ENCODE results near the gene GYG2.
"Not testable (repeated sequence)": the region's sequence is repeated elsewhere in the genome, so short reads cannot be mapped to it uniquely, and the experiment has no call there.

GYG2 gene

DNA sequence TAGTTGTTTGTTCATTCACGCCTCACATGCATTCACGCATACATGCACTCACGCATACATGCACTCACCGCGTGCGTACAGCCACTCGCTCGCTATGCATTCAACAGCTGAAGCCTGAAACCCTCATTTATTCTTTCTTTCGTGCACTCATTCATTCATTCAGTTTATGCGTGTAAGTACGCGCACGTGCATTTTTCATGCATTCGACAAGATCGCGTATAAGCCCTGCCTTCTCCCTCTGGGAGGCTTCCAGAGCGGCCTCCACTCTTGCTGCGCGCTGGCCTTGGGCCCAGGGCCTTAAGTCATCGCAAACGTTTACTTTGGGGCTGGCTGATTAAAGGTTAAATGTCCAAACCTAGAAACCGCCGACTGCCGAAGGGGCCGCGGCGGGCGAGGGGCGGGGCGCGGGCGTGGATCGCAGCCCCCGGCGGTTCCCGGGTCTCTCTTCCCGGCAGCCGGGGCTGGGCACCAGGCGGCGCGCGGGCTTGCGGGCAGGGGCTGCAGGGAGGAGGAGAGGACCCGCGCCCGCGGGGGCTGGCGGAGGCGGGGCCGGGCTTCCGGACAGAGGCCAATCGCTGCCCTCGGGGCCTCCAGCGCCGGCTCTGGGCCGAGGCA is at the start of gene GYG2:
TSS of gene GYG2 (plus strand) at position 587 of the 615 bp plus-strand sequence. CDS start 1,259 bp downstream, outside the sequence.
- DNase-seq = no peak

DNA sequence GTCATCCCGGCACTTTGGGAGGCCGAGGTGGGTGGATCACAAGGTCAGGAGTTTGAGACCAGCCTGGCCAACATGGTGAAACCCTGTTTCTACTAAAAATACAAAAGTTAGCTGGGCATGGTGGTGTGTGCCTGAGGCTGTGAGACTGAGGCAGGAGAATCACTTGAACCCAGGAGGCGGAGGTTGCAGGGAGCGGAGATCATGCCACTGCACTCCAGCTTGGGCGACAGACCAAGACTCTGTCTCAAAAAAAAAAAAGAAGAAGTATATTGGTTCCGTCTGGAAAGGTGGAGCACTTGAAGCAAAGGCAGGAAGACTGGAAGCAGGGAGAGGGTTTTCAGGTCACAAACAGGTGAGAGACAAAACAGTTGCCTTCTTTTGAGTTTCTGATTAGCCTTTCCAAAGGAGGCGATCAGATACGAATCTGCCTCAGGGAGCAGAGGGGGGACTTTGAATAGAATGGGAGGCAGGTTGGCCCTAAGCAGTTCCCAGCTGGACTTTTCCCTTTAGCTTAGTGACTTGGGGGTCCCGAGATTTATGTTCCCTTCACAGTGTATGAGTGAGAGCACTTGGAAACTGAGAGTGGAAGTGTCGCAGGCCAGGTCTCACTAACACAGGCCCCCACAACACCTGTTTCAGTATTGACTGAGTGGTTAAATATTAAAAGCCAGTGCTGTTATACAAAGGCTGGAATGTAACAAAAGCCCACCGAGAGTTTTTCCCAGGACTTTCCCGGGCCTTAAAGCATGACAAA is 48.1 kb upstream of the GYG2 start:
- DNase-seq = not testable (repeated sequence)

DNA sequence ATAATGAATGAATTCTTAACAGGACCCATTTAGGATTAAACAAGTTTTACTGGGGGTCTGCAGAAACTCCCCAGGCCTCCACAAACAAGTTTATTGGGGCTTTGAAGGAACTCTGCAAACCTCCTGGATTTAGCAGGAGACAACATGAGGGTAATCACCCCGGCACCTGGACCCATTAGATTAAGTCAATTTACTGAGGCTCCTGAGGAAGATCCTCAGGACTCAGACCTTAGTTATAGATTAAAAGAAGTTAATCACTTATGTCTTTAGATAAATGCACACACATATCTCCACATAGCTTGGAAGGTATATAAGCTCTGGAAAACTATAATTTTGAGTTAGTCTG is 47.5 kb upstream of the GYG2 start:
- DNase-seq = no peak

DNA sequence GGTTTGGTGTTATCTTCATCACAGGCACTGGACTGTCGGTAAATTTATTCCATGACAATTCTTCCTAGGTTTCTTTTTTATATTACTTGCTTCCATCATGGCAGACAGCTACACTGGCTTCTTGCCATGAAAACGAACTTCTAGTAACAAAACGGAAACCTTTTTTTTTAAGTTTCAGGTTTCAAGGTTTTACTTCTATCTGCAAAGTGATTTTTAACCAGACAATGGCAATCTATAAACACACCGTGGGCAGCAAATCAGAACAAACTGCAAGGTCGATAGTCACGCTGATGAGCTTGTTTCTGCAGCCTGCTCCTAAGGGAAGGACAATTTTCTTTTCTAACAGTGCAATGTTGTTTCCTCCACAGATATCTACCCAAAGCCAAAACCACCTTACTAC is 47.0 kb upstream of the GYG2 start:
- DNase-seq = no peak

DNA sequence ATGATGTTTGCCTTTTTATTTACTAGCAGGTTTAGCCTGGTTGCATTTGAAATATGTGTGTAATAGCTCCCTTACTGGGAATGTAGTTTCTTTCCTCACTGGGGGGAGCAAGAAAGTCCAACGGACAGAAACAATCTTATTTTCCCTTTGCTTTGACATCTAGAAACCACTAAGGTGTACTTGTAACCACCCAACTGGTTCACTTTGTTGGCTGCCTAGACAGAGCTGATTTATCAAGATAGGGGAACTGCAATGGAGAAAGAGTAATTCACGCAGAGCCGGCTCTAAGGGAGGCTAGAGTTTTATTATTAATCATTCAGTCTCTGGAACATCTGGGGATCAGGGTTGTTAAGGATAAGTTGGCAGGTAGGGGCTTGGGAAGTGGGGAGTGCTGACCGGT is 46.6 kb upstream of the GYG2 start:
- no peak for DNase-seq

DNA sequence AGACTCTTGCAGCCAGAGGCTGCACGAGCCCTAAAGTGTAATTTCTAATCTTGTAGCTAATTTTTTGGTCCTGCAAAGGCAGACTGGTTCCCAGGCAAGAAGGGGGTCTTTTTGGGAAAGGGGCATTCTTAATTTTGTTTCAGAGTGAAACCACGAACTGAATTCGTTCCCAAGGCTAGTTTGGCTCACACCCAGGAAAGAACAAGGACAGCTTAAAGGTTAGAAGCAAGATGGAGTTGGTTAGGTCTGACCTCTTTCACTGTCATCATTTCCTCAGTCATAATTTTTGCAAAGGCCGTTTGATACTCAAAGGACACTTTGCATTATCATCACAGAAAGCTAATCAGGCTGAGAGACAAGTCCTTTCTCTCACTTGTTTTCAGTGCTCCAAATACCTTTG is 46.0 kb upstream of the GYG2 start:
- DNase-seq = no peak

DNA sequence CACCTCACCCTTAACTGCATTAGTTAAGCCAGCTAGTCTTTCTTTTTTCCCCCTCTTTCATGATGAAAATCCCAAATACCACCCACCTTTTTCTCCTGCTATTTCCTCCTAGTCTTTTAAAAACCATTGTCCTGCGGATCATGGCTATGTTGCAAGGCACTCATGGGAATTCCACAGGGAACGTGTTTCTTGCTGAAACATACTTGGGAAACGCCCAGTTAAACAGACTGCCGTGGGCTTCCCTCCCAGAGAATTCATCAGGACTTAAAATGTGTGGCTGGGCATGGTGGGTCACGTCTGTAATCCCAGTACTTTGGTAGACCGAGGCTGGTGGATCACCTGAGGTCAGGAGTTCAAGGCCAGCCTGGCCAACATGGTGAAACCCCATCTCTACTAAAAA is 44.7 kb upstream of the GYG2 start:
- DNase-seq = no peak

DNA sequence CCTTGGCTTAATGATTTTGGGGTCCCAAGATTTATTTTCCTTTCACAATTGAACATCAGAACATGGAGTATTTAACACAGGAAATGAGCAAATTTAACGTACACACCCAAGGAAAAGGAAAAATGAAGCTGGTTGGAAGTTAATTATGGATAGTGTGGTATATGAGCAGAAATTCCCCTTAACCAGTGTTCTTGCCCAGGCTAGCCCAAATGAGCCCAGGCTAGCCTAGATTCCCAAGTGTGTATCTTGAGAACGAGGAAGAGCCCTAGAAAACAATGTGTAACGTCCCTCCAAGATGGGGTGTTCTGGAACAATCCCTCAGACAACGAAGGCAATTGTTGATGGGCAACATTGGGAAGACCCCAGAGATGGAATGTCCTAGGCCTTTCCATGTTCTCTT is 43.2 kb upstream of the GYG2 start:
- DNase-seq = no peak

DNA sequence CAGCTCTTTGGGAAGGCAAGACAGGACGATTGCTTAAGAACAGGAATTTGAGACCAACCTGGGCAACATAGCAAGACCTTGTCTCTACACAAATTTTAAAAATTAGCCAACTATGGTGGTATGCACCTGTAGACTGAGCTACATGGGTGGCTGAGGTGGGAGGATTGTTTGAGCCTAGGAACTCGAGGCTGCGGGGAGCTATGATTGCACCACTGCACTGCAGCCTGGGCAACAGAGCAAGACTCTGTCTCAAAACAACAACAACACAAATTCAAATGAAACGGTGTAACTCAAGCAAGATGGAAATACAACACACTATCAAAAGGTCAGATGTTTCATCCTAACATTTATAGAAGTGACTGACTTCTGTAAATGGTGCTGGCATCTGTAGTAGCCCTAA is 39.8 kb upstream of the GYG2 start:
- no peak for DNase-seq

DNA sequence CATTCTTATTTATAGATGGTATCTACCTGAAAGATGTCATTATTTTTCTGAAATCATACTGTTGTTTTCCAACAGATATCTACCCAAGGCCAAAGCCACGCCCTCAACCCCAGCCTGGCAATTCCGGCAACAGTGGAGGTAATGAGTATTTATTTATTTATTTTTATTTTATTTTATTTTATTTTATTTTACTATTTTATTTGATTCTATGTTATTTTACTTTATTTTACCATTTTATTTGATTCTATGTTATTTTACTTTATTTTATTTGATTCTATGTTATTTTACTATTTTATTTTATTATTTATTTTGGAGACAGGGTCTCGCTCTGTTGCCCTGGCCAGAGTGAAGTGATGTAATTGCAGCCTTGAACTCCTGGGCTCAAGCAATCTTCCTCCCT is 39.2 kb upstream of the GYG2 start:
- DNase-seq = no peak

DNA sequence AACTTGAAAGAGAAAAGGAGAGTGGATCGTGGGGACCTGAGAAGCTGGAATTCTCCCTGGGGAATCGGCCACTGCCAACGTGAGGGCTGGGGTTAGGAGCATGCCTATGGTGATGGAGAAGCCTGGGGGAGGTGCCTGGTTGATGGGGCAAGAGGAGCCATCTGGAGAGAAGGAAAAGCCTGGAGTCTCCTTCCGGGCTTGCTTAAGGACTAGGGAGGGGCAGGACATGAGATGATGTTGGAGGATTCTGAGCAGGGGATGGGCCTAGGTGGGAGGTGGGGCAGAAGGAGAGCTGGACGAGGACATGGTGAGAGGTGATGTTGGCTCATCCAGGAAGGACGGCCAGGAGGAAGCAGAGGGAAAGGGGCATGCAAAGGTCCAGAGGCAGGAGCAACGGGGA is 35.0 kb upstream of the GYG2 start:
- DNase-seq = no peak

DNA sequence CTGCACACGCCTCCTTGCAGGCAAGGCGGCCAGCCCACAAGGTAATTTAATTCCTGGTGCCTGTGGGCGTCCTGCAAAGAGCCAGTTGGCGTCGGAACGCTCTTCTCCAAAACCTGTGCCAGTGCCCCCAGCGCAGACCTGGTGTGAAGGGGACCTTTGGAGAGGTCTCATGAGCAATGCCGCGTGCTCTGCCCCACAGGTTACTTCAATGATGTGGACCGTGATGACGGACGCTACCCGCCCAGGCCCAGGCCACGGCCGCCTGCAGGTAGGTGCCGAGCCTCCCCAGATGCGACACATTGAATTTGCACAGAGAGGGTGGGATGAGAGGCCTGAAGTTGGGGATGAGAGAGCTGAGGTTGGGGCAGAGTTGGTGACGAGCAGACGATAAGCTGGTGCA is 34.4 kb upstream of the GYG2 start:
- no peak for DNase-seq

DNA sequence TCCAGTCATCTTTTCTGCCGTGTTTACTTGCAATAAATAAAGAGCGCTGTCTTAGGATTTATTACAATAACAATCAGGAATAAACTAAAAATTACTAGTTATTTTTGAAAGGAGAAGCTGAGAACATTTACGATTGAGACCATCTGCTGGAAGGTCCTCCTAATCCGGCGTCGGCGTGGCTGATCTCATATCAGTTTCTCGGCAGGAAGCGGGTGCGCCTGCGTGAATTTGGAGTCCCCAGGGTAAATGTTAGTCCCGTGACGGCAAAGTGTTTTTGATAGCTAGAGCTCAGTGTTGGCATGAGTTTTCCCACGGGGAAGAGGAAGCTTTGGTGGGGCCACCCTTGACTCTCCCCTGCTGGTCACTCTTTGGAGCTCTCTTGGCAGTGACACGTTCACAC is 31.9 kb upstream of the GYG2 start:
- DNase-seq = not testable (repeated sequence)

DNA sequence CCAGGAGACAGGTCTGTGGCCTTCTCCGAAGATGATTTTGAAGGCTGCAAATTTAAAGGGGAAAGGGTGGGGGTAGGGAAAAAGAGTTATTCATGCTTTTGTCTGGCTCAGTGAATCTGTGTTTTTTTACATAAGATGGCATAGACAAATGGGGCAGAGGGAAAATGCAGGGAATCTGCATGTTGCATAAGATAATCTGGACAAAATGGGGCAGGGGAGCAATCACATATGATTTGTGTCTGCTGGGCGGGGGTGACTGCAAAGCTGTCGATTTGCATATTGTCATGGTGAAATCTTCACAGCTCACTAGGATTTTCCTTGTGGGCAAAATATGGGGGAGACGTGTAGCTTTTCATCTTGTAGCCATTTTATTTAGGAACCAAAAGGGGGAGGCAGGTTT is 29.4 kb upstream of the GYG2 start:
- DNase-seq = no peak

DNA sequence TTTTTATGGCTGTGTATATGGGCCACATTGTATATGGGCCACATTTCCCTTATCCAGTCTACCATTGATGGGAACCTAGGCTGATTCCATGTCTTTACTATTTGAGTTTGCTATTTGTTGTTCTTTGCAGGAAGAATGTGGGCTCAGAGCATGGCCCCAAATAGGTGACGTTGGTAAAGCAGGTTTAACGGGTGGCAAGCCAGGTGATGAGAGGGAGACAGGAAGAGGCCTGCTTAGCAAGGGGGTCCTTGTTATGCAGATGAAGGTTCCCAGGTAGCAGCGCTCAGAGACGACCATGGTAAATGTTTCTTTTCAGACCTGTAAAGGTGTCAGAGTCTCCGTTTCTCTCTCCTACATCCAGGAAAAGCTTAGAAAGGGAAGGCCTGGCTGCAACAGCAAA is 28.8 kb upstream of the GYG2 start:
- DNase-seq = not testable (repeated sequence)

DNA sequence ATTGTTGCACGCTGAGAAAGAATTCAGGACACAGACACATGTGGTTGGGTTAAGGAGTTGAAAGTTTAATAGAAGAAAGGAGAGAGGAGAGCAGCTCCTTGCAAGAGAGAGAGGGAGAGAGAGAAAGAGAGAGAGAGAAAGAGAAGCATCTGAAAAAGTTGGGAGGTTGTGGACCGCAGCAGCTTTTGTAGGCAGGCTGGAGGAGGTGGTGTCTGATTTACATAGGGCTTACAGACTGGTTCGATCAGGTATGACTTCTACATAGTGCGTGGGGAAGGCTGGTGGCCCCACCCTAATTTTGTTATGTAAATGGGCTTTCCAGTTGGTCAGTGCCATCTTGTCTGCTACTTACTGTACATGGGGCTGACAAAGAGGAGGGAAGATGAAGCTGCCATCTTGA is 27.5 kb upstream of the GYG2 start:
- DNase-seq = no peak

DNA sequence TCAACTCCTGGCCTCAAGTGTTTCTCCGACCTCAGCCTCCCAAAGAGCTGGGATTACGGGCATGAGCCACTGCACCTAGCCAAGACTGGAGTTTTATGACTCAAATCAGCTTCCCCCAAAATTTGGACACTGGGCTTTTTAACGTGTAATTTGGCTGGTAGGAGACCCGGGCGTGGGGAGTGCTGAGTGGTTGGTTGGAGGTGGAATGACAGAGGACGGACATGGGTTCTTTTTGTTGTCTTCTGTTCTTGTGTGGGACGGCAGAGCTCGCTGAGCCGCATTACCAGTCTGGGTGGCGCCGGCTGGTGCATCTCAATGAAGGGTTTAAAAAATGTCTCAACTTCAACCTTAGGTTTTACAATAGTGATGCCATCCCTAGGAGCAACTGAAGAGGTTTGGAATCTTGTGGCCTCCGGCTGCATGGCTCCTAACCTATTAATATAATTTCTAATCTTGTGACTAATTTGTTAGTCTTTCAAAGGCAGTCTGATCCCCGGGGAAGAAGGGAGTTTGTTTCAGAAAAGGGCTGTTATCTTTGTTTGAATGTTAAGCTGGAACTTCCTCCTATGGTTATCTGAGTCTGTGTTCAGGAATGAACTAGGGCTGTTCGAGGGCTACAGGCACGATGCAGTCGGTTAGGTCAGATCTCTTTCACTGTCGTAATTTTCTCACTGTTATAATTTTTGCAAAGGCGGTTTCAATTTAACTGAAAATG is 26.2 kb upstream of the GYG2 start:
- not testable (repeated sequence) for DNase-seq

DNA sequence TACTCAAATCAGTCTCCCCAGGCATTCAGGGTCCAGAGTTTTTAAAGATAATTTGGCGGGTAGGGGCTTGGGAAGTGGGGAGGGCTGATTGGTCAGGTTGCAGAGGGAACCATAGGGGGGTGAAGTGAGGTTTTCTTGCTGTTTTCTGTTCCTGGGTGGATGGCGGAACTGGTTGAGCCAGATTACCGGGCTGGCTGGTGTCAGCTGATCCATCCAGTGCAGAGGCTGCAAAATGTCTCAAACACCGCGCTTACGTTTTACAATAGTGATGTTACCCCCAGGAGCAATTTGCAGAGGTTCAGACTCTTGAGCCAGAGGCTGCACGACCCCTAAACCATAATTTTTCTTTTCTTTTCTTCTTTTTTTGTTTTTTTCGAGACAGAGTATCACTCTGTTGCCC is 25.2 kb upstream of the GYG2 start:
- not testable (repeated sequence) for DNase-seq

DNA sequence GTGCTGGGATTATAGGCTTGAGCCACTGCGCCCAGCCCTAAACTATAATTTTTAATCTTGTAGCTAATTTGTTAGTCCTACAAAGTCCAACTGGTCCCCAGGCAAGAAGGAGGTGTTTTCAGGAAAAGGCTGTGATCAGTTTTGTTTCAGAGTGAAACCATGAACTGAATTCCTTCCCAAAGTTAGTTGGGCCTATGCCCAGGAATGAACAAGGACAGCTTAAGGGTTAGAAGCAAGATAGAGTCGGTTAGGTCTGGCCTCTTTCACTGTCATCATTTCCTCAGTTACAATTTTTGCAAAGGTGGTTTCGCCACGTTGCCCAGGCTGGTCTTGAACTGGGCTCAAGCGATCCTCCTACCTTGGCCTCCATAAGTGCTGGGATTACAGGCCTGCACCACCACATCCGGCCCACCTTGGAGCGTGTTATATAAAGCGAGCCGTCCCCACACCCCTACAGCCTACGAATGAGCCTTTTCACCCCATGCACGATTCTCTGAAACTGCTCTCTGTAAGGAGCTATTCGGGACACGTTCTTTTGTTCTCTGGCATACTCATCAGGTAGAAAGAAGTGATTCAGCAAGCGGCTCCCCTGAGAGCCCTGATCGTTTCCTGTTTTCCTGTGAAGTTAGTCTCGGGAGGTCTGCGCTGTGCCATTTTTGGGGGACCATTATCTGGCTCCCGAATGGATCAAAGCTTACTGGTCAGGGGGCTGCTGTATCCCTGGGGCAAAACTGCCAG is 24.5 kb upstream of the GYG2 start:
- not testable (repeated sequence) for DNase-seq

DNA sequence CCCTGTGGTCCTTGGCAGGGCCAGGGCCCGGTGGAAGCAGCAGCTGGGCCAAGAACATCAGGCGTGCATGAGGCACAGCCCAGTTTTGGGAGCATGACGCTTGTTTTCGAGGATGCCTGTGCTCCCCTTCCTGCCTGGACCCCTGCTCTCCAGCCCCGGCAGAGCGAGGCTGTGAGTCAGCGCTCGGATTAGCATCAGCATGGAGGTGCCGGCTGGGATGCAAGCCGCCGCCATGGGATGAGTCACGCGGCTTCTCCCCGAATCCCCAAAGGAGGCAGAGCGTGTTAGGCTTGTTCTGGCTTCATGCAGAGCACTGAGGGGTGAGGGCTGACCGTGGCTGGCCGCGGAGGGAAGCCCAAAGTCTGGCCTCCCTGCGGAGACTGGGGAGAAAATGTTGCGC is 23.9 kb upstream of the GYG2 start:
- not testable (repeated sequence) for DNase-seq

DNA sequence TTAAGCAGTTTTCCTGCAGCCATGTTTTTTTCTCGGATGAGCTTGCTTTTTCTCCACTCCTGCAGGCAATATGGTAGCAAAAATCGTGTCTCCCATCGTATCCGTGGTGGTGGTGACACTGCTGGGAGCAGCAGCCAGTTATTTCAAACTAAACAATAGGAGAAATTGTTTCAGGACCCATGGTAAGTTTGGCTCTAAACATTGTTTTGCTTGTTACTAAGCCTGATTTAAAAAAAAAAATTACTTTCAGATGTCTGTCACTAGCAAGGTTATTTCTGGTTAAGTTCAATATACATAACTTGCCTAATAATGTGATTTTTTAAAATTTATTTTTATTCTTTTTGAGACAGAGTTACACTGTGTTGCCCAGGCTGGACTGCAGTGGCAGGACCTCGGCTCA is 17.5 kb upstream of the GYG2 start:
- no peak for DNase-seq

DNA sequence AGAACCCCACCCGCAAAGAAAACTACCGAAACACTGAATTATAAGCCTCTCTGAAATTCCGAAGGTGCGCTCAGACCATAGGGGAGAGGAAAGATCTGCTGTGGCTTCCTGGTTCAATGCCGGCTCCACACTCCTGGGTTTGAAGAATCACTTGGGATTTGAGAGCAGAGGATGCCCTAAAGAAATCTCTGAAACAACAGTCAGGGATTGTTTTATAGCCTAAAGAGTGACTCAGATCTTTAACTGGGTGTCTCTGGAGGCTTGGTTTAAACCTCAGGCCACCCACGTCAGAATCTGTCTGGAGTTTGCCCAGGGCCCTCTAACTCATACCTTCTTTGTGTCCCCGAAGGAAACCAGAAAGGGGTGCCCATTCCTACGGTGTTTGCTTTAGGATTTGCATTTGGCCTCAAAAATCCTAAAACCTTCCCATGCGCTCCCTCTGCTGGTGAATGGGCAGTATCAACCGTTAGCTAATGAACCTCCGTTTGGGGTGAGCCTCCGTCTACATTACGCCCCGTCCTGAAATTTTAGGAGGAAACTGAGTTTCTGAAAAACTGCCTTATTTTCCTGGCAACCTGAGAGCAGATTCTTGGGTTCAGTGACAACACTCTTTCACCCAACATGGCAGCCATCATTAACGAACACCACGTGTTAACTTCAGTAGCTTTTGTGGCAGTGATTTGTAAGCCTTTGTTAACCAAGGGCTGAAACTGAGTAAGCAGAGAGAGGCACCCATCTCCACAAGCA is 16.4 kb upstream of the GYG2 start:
- not testable (repeated sequence) for DNase-seq

DNA sequence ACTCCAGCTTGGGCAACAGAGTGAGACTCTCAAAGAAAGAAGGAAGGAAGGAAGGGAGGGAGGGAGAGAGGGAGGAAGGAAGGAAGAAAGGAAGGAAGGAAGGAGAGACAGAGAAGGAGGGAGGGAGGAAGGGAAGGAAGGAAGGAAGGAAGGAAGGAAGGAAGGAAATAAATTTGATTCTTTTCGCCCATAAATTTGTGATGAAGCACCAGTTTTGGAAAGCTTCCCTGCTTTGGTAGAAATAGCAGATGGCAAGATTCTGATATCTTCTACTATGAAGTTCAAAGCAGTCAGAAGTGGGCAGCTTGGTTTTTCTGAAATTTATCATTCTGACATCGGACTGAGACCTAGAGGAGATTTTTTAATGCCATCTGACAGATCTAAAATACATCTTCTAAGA is 11.7 kb upstream of the GYG2 start:
- DNase-seq = no peak
